ENCODE measurements around the gene TREX2. TPM values are rescaled to one million over a fixed set of nuclear protein-coding genes. Genes with fewer than 3 reads are reported as not detected.
A peak's percentile ranks its signal among the peaks of the same experiment; 100 is the strongest.

Gene TREX2
- total RNA-seq, 1 donor: 3.3 TPM

DNA sequence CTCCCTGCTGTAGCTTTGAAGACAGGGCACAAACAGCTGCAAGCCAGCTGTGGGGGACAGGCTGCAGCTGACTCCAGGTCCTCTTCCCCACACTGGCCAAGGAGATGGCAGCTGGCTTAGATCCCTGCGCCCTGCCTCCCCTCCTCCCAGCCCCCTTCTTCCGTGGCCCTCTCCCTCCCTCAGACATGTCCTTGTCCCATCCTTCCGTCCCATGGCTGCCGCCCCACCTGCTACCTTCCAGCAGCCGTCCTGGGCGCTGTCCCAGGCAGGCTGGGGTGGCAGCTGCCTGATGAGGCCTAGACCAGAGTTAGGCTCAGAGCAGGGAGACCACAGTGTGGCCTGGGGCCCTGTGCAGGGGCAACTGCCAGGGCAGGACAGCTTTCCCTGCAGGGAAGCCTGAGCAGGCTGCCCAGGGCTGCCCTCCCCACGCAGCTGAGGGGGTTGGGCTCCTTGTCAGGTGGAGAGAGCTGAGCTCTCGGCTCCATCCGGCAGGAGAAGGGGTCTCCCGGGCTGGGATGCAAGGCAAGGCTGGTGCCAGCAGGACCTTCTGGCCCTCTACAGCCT, 45.6 kb upstream of the TREX2 start:
- peaks cover 5% of the 10 kb centered on the region for H4K20me1 ChIP-seq (ENCODE audit: insufficient read depth, low read length)
- no peak overlapping the region for H3K4me3 ChIP-seq (ENCODE audit: insufficient read depth, low read length)
- no peaks in the 10 kb centered on the region for H3K27me3 ChIP-seq (ENCODE audit: insufficient read depth, low read length)
- no peak overlapping the region for H2AFZ ChIP-seq (ENCODE audit: low read length)
- H3K36me3 ChIP-seq (ENCODE audit: insufficient read depth, low read length): no peaks in the 10 kb centered on the region
- no peak for DNase-seq (ENCODE audit: insufficient read length, low spot score, missing footprints)
- H3K4me2 ChIP-seq (ENCODE audit: insufficient read depth, low read length): no peak overlapping the region
- no peaks in the 10 kb centered on the region for H3K9me3 ChIP-seq (ENCODE audit: low read depth, low read length)
- no peak overlapping the region for H3K27ac ChIP-seq (ENCODE audit: low read depth, low read length)
- H3K79me2 ChIP-seq (ENCODE audit: insufficient read depth, low read length): peaks cover 16% of the 10 kb centered on the region
- peaks cover 16% of the 10 kb centered on the region for H3K4me1 ChIP-seq (ENCODE audit: insufficient read depth, low read length)
- TF ChIP-seq, protein P1, sequence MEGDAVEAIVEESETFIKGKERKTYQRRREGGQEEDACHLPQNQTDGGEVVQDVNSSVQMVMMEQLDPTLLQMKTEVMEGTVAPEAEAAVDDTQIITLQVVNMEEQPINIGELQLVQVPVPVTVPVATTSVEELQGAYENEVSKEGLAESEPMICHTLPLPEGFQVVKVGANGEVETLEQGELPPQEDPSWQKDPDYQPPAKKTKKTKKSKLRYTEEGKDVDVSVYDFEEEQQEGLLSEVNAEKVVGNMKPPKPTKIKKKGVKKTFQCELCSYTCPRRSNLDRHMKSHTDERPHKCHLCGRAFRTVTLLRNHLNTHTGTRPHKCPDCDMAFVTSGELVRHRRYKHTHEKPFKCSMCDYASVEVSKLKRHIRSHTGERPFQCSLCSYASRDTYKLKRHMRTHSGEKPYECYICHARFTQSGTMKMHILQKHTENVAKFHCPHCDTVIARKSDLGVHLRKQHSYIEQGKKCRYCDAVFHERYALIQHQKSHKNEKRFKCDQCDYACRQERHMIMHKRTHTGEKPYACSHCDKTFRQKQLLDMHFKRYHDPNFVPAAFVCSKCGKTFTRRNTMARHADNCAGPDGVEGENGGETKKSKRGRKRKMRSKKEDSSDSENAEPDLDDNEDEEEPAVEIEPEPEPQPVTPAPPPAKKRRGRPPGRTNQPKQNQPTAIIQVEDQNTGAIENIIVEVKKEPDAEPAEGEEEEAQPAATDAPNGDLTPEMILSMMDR (IDR thresholded peaks at IDR 0.05; ENCODE audit: extremely low read depth, low read depth, low read length): no peak

- Histone ChIP-seq H3K9me3 (ENCODE audit: low read depth, low read length) (no peaks in the 10 kb centered on the region), H3K4me3 (ENCODE audit: insufficient read depth, low read length) (no peak overlapping the region), H3K4me1 (ENCODE audit: insufficient read depth, low read length) (peaks cover 16% of the 10 kb centered on the region), H3K27ac (ENCODE audit: low read depth, low read length) (no peak overlapping the region), H3K4me2 (ENCODE audit: insufficient read depth, low read length) (no peak overlapping the region), H4K20me1 (ENCODE audit: insufficient read depth, low read length) (no peaks in the 10 kb centered on the region), H2AFZ (ENCODE audit: low read length) (no peak overlapping the region), H3K79me2 (ENCODE audit: insufficient read depth, low read length) (peaks cover 6% of the 10 kb centered on the region), H3K36me3 (ENCODE audit: insufficient read depth, low read length) (no peaks in the 10 kb centered on the region), H3K27me3 (ENCODE audit: insufficient read depth, low read length) (no peaks in the 10 kb centered on the region)
- TF ChIP-seq, protein P1 (IDR thresholded peaks at IDR 0.05; ENCODE audit: extremely low read depth, low read depth, low read length): no peak
- no peak for DNase-seq (ENCODE audit: insufficient read length, low spot score, missing footprints)
Measured at GRCh38 chrX:153490217-153490930, 44.5 kb upstream of the TREX2 start.

DNA sequence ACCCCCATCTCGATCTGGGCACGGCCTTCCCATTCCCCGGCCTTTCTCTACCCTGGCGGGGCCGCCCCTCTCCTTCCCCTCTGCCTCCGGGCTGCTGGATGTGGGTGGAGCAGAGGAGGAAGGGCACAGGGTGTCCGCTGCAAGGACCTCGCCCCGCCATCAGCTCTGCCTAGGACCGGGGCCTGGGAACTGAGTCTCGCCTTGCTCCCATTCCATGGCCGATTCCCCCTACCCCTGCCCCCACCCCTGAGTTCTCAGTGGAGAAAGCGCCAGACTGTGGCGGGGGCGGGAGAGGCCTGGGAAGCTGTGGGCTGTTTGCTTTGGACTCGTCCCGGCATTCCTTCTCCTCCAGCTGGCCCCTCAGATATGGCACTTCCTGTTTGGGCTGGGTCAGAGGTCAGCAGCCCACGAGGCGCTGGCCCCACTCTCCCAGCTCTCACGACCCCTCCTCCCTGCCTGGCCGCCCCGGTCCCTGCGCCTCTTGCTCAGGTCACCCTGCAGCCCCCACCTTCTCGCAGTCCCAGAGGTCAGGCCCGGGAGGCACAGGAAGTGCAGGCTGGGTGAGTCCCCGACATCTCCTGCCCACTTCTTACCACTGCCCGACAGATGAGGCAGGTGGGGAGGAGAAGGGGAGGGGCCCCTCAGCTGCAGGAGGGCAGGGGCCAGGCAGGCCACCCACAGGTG, 42.5 kb upstream of the TREX2 start:
- Histone ChIP-seq H3K9me3 (ENCODE audit: low read depth, low read length) (no peaks in the 10 kb centered on the region), H3K27ac (ENCODE audit: low read depth, low read length) (peak overlapping the region; percentile 53), H3K79me2 (ENCODE audit: insufficient read depth, low read length) (no peaks in the 10 kb centered on the region), H4K20me1 (ENCODE audit: insufficient read depth, low read length) (no peaks in the 10 kb centered on the region), H3K4me1 (ENCODE audit: insufficient read depth, low read length) (peaks cover 16% of the 10 kb centered on the region), H2AFZ (ENCODE audit: low read length) (no peak overlapping the region), H3K27me3 (ENCODE audit: insufficient read depth, low read length) (no peaks in the 10 kb centered on the region), H3K4me2 (ENCODE audit: insufficient read depth, low read length) (peak overlapping the region; percentile 40), H3K36me3 (ENCODE audit: insufficient read depth, low read length) (no peaks in the 10 kb centered on the region), H3K4me3 (ENCODE audit: insufficient read depth, low read length) (no peak overlapping the region)
- DNase-seq (ENCODE audit: insufficient read length, low spot score, missing footprints): peak; percentile 98
- TF ChIP-seq, protein P1 (IDR thresholded peaks at IDR 0.05; ENCODE audit: extremely low read depth, low read depth, low read length): no peak

- no peak overlapping the region for H3K4me3 ChIP-seq (ENCODE audit: insufficient read depth, low read length)
- no peaks in the 10 kb centered on the region for H3K36me3 ChIP-seq (ENCODE audit: insufficient read depth, low read length)
- H3K27ac ChIP-seq (ENCODE audit: low read depth, low read length): peak overlapping the region; percentile 53
- no peak overlapping the region for H2AFZ ChIP-seq (ENCODE audit: low read length)
- peaks cover 16% of the 10 kb centered on the region for H3K4me1 ChIP-seq (ENCODE audit: insufficient read depth, low read length)
- no peaks in the 10 kb centered on the region for H3K27me3 ChIP-seq (ENCODE audit: insufficient read depth, low read length)
- DNase-seq (ENCODE audit: insufficient read length, low spot score, missing footprints): peak; percentile 94
- H4K20me1 ChIP-seq (ENCODE audit: insufficient read depth, low read length): no peaks in the 10 kb centered on the region
- TF ChIP-seq, protein P1 (IDR thresholded peaks at IDR 0.05; ENCODE audit: extremely low read depth, low read depth, low read length): no peak
- H3K9me3 ChIP-seq (ENCODE audit: low read depth, low read length): no peaks in the 10 kb centered on the region
- H3K79me2 ChIP-seq (ENCODE audit: insufficient read depth, low read length): no peaks in the 10 kb centered on the region
- peak overlapping the region; percentile 40 for H3K4me2 ChIP-seq (ENCODE audit: insufficient read depth, low read length)
Measured at GRCh38 chrX:153487590-153488071, 41.8 kb upstream of the TREX2 start.
